Retinal pigment epithelial cell (primary cell): ENCODE results near the gene MARK1.

Source experiments
- DNase-seq: peaks from one replicate; pipeline ENCODE4 v3.0.0-alpha.2; 2010; ENCODE audit warnings: low read depth
- H3K4me3 ChIP-seq: 2 replicates; pipeline ENCODE4 v1.5.1; 2011; ENCODE audit warnings: mild to moderate bottlenecking, low read length, control low read depth, moderate library complexity
- CTCF ChIP-seq: conservative IDR thresholded peaks from 2 replicates; pipeline ENCODE4 v1.5.1; 2011; ENCODE audit warnings: low read depth, low read length, control low read depth, inconsistent platforms

MARK1 gene

DNA sequence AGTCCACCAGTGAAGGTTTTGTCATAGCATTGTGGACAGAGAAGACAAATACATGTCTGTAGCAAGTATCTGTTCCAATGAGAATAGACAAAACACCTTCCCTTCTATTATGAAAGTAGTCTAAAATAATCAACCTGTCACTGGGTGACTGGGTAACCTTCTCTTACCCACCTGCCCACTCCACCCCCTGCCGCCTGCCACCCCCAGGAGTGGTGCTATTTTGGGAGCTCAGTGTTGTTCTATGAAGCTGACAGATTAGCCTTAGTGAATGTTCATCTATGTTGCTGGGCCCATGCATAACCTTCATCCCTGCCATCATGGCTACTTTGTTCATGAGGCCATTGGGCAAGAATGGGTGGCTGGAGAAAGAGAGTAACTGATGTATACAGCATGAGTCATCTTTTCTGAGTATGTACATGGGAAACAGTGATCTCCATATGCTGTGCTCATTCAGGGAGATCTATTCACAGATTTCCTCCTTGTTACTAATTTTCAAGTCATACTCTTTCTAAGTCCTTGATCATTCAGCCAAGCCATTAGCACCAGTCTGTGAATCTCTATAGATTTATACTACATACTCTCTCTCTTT, 24.8 kb downstream of the MARK1 start:
- H3K4me3 ChIP-seq = no peak overlapping the region
- DNase-seq = no peak
- TF ChIP-seq CTCF = no peak

- TF ChIP-seq CTCF = no peak
- no peak overlapping the region for H3K4me3 ChIP-seq
- no peak for DNase-seq
Measured at GRCh38 chr1:220556641-220557040, 28.7 kb downstream of the MARK1 start.

GRCh38 chr1:220563564-220563963, 35.6 kb downstream of the MARK1 start:
- H3K4me3 ChIP-seq = no peak overlapping the region
- TF ChIP-seq CTCF = no peak
- no peak for DNase-seq

DNA sequence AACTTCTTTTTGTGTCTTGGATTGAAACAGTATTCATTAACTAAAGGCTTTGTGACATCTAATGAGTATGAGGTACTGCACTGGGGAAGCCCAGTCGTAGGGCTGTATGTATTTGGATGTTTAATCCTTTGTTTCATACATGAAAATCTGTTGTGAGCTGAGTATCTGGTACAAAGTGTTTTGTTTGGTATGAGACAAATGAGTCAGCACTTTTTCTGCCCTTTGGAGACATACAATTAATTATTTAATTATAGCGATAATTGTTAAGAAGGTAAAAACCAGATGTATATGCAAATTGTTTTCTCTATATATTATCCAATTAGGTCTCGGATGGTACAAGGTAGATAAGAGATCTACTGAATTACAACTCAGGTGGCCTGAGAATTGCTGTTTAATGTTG, 36.3 kb downstream of the MARK1 start:
- no peak for TF ChIP-seq CTCF
- no peak overlapping the region for H3K4me3 ChIP-seq

DNA sequence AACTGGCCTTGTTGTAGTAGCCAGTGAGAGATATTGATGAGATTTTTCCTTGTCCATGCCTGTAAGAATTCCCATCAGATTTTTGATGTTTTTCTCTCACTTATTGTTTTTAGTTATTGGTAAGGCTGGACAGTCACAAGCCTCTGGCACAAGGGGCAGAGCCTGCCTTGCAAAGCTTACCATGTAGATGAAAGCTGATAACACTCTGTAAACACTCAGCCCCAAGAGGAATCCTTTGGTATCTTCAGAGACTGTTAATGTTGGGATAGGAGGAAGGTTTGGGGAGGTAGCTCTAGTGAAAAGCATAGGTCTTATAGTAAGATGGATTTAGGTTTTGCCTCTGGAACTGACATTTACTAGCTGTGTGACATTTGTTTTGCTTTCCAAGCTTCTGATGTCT, 37.7 kb downstream of the MARK1 start:
- no peak for TF ChIP-seq CTCF
- no peak overlapping the region for H3K4me3 ChIP-seq
- no peak for DNase-seq

More for the DNA sequence above, 36.3 kb downstream of the MARK1 start:
- DNase-seq = no peak

- no peak for DNase-seq
- no peak overlapping the region for H3K4me3 ChIP-seq
- no peak for TF ChIP-seq CTCF
Measured at GRCh38 chr1:220566869-220567268, 38.9 kb downstream of the MARK1 start.

- no peak overlapping the region for H3K4me3 ChIP-seq
- DNase-seq = no peak
- TF ChIP-seq CTCF = no peak
Measured at GRCh38 chr1:220572416-220572815, 44.5 kb downstream of the MARK1 start.
